ENCODE measurements around the gene PLEKHN1.

The PLEKHN1 gene

GRCh38 chr1:964691-965525 lies 1.4 kb upstream of the PLEKHN1 start:
- H3K4me2 ChIP-seq (ENCODE audit: low read depth, low read length, poor library complexity, severe bottlenecking), result no peak overlapping the region
- H3K9me3 ChIP-seq (ENCODE audit: insufficient read depth, low read length), result no peaks in the 10 kb centered on the region
- H3K4me3 ChIP-seq (ENCODE audit: insufficient read depth, low read length, poor library complexity, severe bottlenecking), result no peak overlapping the region
- no peaks in the 10 kb centered on the region for H3K27me3 ChIP-seq (ENCODE audit: low read length)
- no peaks in the 10 kb centered on the region for H4K20me1 ChIP-seq (ENCODE audit: low read depth, low read length)
- no peak overlapping the region for H3K9ac ChIP-seq (ENCODE audit: low read length)
- no peaks in the 10 kb centered on the region for H3K79me2 ChIP-seq (ENCODE audit: insufficient read depth, low read length)
- TF ChIP-seq CTCF (IDR thresholded peaks at IDR 0.05; ENCODE audit: insufficient read depth, low read length, poor library complexity, severe bottlenecking) (no peak), EZH2phosphoT487 (conservative IDR thresholded peaks at IDR 0.05; ENCODE audit: low read length) (no peak)
- H2AFZ ChIP-seq (ENCODE audit: low read depth, low read length, severe bottlenecking), result no peak overlapping the region
- no peak overlapping the region for H3K27ac ChIP-seq (ENCODE audit: low read depth, low read length)
- no peaks in the 10 kb centered on the region for H3F3A ChIP-seq (ENCODE audit: insufficient read depth)
- no peaks in the 10 kb centered on the region for H3K9me2 ChIP-seq (replicated peaks; ENCODE audit: insufficient read depth, low read length)
- H3K36me3 ChIP-seq (ENCODE audit: low read length), result no peaks in the 10 kb centered on the region

GRCh38 chr1:965526-966134 lies 652 bp upstream of the PLEKHN1 start:
- H3K9ac ChIP-seq (ENCODE audit: low read length), result no peak overlapping the region
- no peaks in the 10 kb centered on the region for H3K9me2 ChIP-seq (replicated peaks; ENCODE audit: insufficient read depth, low read length)
- H4K20me1 ChIP-seq (ENCODE audit: low read depth, low read length), result no peaks in the 10 kb centered on the region
- H3F3A ChIP-seq (ENCODE audit: insufficient read depth), result no peaks in the 10 kb centered on the region
- H3K4me3 ChIP-seq (ENCODE audit: insufficient read depth, low read length, poor library complexity, severe bottlenecking), result no peak overlapping the region
- TF ChIP-seq EZH2phosphoT487 (conservative IDR thresholded peaks at IDR 0.05; ENCODE audit: low read length) (no peak), CTCF (IDR thresholded peaks at IDR 0.05; ENCODE audit: insufficient read depth, low read length, poor library complexity, severe bottlenecking) (no peak)
- no peaks in the 10 kb centered on the region for H3K9me3 ChIP-seq (ENCODE audit: insufficient read depth, low read length)
- H3K36me3 ChIP-seq (ENCODE audit: low read length), result no peaks in the 10 kb centered on the region
- no peaks in the 10 kb centered on the region for H3K79me2 ChIP-seq (ENCODE audit: insufficient read depth, low read length)
- H2AFZ ChIP-seq (ENCODE audit: low read depth, low read length, severe bottlenecking), result no peak overlapping the region
- no peak overlapping the region for H3K4me2 ChIP-seq (ENCODE audit: low read depth, low read length, poor library complexity, severe bottlenecking)
- H3K27ac ChIP-seq (ENCODE audit: low read depth, low read length), result no peak overlapping the region
- no peaks in the 10 kb centered on the region for H3K27me3 ChIP-seq (ENCODE audit: low read length)

- no peaks in the 10 kb centered on the region for H3K27me3 ChIP-seq (ENCODE audit: low read length)
These were observed 520 bp downstream of the PLEKHN1 start for GRCh38 chr1:966704-967300.

More at GRCh38 chr1:966704-967300, 520 bp downstream of the PLEKHN1 start:
- no peaks in the 10 kb centered on the region for H3K36me3 ChIP-seq (ENCODE audit: low read length)
- no peaks in the 10 kb centered on the region for H3K9me3 ChIP-seq (ENCODE audit: insufficient read depth, low read length)
- H3K4me3 ChIP-seq (ENCODE audit: insufficient read depth, low read length, poor library complexity, severe bottlenecking), result peak overlapping the region; percentile 39
- H3K4me2 ChIP-seq (ENCODE audit: low read depth, low read length, poor library complexity, severe bottlenecking), result peak overlapping the region; percentile 52
- H3K79me2 ChIP-seq (ENCODE audit: insufficient read depth, low read length), result no peaks in the 10 kb centered on the region
- H3K9ac ChIP-seq (ENCODE audit: low read length), result 0 out of 2 replicates have a peak overlapping the region, but pooled peaks have one; percentile 1
- no peak for TF ChIP-seq CTCF (IDR thresholded peaks at IDR 0.05; ENCODE audit: insufficient read depth, low read length, poor library complexity, severe bottlenecking)
- no peak for TF ChIP-seq EZH2phosphoT487 (conservative IDR thresholded peaks at IDR 0.05; ENCODE audit: low read length)
- no peak overlapping the region for H3K27ac ChIP-seq (ENCODE audit: low read depth, low read length)
- no peaks in the 10 kb centered on the region for H3K9me2 ChIP-seq (replicated peaks; ENCODE audit: insufficient read depth, low read length)
- no peak overlapping the region for H2AFZ ChIP-seq (ENCODE audit: low read depth, low read length, severe bottlenecking)
- H3F3A ChIP-seq (ENCODE audit: insufficient read depth), result no peaks in the 10 kb centered on the region
- no peaks in the 10 kb centered on the region for H4K20me1 ChIP-seq (ENCODE audit: low read depth, low read length)

Measured in SU-DHL-6 (cell line).